PC-9 (cell line): ENCODE results near the gene VEGFB.

Experiments used
- EZH2 ChIP-seq: fragments of 200-600 bp; sonication (generic); IDR thresholded peaks from 2 replicates; pipeline ENCODE4 v1.8.0; 2017; ENCODE audit warnings: antibody characterized with exemption, low read depth
- TF ChIP-seq, protein P1 (sequence below): fragments of 200-600 bp; sonication (generic); conservative IDR thresholded peaks from 2 replicates; pipeline ENCODE4 v1.6.1; 2017; ENCODE audit warnings: mixed run types, antibody characterized with exemption, mild to moderate bottlenecking, moderate library complexity

DNA sequence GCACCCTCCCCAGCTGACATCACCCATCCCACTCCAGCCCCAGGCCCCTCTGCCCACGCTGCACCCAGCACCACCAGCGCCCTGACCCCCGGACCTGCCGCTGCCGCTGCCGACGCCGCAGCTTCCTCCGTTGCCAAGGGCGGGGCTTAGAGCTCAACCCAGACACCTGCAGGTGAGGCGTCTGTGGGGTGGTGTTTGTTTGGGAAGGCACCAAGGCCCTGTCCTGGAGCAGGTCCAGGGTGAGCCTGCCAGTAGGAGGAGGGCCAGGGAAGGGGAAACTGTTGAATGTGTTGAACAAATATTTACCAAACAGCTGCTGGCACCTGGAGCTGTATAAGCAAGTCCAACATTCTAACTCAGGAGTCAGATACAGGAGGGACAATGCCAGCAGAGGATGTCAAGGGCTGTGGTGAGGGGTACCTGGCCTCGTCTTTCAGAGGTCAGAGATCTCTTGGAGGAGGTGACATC, 3.1 kb downstream of the VEGFB start:
- TF ChIP-seq, protein P1, sequence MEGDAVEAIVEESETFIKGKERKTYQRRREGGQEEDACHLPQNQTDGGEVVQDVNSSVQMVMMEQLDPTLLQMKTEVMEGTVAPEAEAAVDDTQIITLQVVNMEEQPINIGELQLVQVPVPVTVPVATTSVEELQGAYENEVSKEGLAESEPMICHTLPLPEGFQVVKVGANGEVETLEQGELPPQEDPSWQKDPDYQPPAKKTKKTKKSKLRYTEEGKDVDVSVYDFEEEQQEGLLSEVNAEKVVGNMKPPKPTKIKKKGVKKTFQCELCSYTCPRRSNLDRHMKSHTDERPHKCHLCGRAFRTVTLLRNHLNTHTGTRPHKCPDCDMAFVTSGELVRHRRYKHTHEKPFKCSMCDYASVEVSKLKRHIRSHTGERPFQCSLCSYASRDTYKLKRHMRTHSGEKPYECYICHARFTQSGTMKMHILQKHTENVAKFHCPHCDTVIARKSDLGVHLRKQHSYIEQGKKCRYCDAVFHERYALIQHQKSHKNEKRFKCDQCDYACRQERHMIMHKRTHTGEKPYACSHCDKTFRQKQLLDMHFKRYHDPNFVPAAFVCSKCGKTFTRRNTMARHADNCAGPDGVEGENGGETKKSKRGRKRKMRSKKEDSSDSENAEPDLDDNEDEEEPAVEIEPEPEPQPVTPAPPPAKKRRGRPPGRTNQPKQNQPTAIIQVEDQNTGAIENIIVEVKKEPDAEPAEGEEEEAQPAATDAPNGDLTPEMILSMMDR: no peak
- TF ChIP-seq EZH2: no peak
